GM18870 (cell line): Measurements from ENCODE around the gene HLA-DPB1.
"Not testable (repeated sequence)": the region's sequence is repeated elsewhere in the genome, so short reads cannot be mapped to it uniquely, and the experiment has no call there.

Experiments used
- ATAC-seq: cut with Tn5 transposase; IDR thresholded peaks from one replicate; pipeline ENCODE4 v1.9.1; 2021; ENCODE audit warnings: moderate library complexity; ENCODE audit not compliant: unreplicated experiment

The HLA-DPB1 gene

GRCh38 chr6:33101121-33101737, 25.4 kb downstream of the HLA-DPB1 start:
- not testable (repeated sequence) for ATAC-seq

- no peak for ATAC-seq
Measured at GRCh38 chr6:33103776-33104175, 28.0 kb downstream of the HLA-DPB1 start.

GRCh38 chr6:33104887-33105286, 29.1 kb downstream of the HLA-DPB1 start:
- ATAC-seq, result no peak

GRCh38 chr6:33105386-33105785, 29.6 kb downstream of the HLA-DPB1 start:
- ATAC-seq, result no peak

GRCh38 chr6:33105916-33106871, 30.4 kb downstream of the HLA-DPB1 start:
- ATAC-seq, result no peak

GRCh38 chr6:33107641-33108040, 31.9 kb downstream of the HLA-DPB1 start:
- ATAC-seq, result no peak

GRCh38 chr6:33108307-33108706, 32.5 kb downstream of the HLA-DPB1 start:
- ATAC-seq, result no peak

GRCh38 chr6:33112148-33112547, 36.4 kb downstream of the HLA-DPB1 start:
- peak; percentile 74 for ATAC-seq

GRCh38 chr6:33113755-33114154, 38.0 kb downstream of the HLA-DPB1 start:
- ATAC-seq, result no peak

GRCh38 chr6:33114406-33114805, 38.6 kb downstream of the HLA-DPB1 start:
- no peak for ATAC-seq

- ATAC-seq, result no peak
Measured at GRCh38 chr6:33116417-33116816, 40.6 kb downstream of the HLA-DPB1 start.

- ATAC-seq, result no peak
Measured at GRCh38 chr6:33116841-33117711, 41.3 kb downstream of the HLA-DPB1 start.

GRCh38 chr6:33117811-33118277, 42.1 kb downstream of the HLA-DPB1 start:
- no peak for ATAC-seq

GRCh38 chr6:33118525-33119123, 42.8 kb downstream of the HLA-DPB1 start:
- no peak for ATAC-seq

- ATAC-seq, result no peak
Measured at GRCh38 chr6:33120001-33120400, 44.2 kb downstream of the HLA-DPB1 start.

- ATAC-seq, result no peak
Measured at GRCh38 chr6:33123181-33123580, 47.4 kb downstream of the HLA-DPB1 start.

GRCh38 chr6:33123732-33124524, 48.1 kb downstream of the HLA-DPB1 start:
- no peak for ATAC-seq

- no peak for ATAC-seq
Measured at GRCh38 chr6:33124525-33124901, 48.7 kb downstream of the HLA-DPB1 start.

GRCh38 chr6:33124947-33125346, 49.2 kb downstream of the HLA-DPB1 start:
- ATAC-seq, result no peak
